Activated CD8-positive, alpha-beta T cell treated with anti-CD3 and anti-CD28 coated beads for 36 hours (primary cell): ENCODE measurements around the gene NR2F1-AS1. TPM values are rescaled to one million over a fixed set of nuclear protein-coding genes. Genes with fewer than 3 reads are reported as not detected.

Source experiments
- ATAC-seq: fragments of 200-7000 bp; cut with Tn5 transposase; one replicate; pipeline ENCODE4 v1.10.0; 2021; ENCODE audit warnings: mild to moderate bottlenecking, moderate library complexity
- CTCF ChIA-PET: fragments of 350-600 bp; sonication (Branson Sonifier 250); formaldehyde crosslinking; loops from one replicate; lab custom pipeline; 2021; ENCODE audit warnings: antibody characterized with exemption; lab: Charles Lee
- POLR2A ChIA-PET: fragments of 350-600 bp; sonication (Branson Sonifier 250); formaldehyde crosslinking; loops from one replicate; lab custom pipeline; 2021; ENCODE audit warnings: antibody characterized with exemption; lab: Charles Lee
- DNase-seq: peaks from one replicate; pipeline ENCODE4 v3.0.0-alpha.2; 2020
- H3K27ac Mint-ChIP-seq: one replicate; pipeline ENCODE4 v1.8.0; 2021; ENCODE audit warnings: mild to moderate bottlenecking, mixed read lengths
- H3K27me3 Mint-ChIP-seq: one replicate; pipeline ENCODE4 v1.8.0; 2021; ENCODE audit warnings: mixed read lengths
- H3K36me3 Mint-ChIP-seq: one replicate; pipeline ENCODE4 v1.8.0; 2021; ENCODE audit warnings: low read depth, mixed read lengths
- H3K4me1 Mint-ChIP-seq: one replicate; pipeline ENCODE4 v1.8.0; 2021; ENCODE audit warnings: low read depth, mixed read lengths
- H3K4me3 Mint-ChIP-seq: one replicate; pipeline ENCODE4 v1.8.0; 2021; ENCODE audit warnings: mild to moderate bottlenecking, moderate library complexity, mixed read lengths
- H3K9me3 Mint-ChIP-seq: one replicate; pipeline ENCODE4 v1.8.0; 2021; ENCODE audit warnings: mixed read lengths
- intact Hi-C: fragments of 100-400 bp; cut with micrococcal nuclease; formaldehyde crosslinking; loops from one replicate; pipeline ENCODE4 v1.10.0; 2022
- total RNA-seq, 2 experiments: library from RNA; stranded (reverse); gene quantifications; one replicate each; pipeline ENCODE4 v1.2.3, GENCODE V29; 2021
- TF ChIP-seq, protein P1 (sequence below): fragments of 200-600 bp; IDR thresholded peaks from one replicate; pipeline ENCODE4 v1.8.0; 2022; ENCODE audit warnings: antibody characterized with exemption, mild to moderate bottlenecking

The NR2F1-AS1 gene
- total RNA-seq, 2 experiments from 2014 or later, result not detected

DNA sequence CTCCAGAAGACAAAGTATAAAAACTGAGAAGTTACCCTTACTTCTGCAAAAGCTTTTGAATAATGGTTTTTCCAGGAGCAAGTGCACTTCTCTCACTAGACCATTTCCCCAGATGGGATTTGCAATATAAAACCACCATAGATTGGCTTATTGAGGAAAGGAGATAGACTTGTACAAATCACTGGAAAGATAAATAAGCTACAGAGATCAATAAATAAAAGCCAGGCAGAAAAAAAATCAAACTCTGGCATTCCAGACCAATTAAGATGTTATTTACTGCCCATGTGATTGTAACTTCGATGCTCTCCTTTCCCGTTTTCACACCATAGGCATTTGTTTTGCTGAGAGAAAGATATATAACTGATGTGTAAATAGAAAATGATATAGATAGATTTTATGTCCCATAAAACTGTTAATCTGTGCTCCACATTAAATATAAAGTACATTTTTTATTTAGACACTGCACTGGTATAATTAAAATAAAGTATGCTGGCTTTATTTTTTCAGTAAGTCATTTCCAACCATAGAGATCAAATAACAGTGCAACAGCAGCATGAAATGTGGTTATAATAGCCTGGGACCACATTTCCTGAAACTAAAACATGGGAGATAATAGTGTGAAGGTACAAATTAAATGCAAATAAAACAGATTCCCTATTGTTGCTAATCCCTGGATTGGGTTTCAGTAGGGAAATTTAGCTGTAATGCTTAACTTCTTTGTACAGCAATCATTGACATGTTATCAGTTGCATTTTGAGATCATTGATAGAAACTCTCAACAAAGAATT, 177.7 kb downstream of the NR2F1-AS1 start:
- no peaks in the 10 kb centered on the region for H3K4me1 Mint-ChIP-seq
- ChIA-PET POLR2A (no interaction called here), CTCF (no interaction called here)
- TF ChIP-seq, protein P1, sequence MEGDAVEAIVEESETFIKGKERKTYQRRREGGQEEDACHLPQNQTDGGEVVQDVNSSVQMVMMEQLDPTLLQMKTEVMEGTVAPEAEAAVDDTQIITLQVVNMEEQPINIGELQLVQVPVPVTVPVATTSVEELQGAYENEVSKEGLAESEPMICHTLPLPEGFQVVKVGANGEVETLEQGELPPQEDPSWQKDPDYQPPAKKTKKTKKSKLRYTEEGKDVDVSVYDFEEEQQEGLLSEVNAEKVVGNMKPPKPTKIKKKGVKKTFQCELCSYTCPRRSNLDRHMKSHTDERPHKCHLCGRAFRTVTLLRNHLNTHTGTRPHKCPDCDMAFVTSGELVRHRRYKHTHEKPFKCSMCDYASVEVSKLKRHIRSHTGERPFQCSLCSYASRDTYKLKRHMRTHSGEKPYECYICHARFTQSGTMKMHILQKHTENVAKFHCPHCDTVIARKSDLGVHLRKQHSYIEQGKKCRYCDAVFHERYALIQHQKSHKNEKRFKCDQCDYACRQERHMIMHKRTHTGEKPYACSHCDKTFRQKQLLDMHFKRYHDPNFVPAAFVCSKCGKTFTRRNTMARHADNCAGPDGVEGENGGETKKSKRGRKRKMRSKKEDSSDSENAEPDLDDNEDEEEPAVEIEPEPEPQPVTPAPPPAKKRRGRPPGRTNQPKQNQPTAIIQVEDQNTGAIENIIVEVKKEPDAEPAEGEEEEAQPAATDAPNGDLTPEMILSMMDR, result no peak
- no peaks in the 10 kb centered on the region for H3K9me3 Mint-ChIP-seq
- ATAC-seq (no peak), DNase-seq (no peak)
- H3K36me3 Mint-ChIP-seq, result no peaks in the 10 kb centered on the region
- no peak overlapping the region for H3K27ac Mint-ChIP-seq
- intact Hi-C loops, result no loop called here
- peaks cover 4% of the 10 kb centered on the region for H3K27me3 Mint-ChIP-seq
- no peak overlapping the region for H3K4me3 Mint-ChIP-seq

DNA sequence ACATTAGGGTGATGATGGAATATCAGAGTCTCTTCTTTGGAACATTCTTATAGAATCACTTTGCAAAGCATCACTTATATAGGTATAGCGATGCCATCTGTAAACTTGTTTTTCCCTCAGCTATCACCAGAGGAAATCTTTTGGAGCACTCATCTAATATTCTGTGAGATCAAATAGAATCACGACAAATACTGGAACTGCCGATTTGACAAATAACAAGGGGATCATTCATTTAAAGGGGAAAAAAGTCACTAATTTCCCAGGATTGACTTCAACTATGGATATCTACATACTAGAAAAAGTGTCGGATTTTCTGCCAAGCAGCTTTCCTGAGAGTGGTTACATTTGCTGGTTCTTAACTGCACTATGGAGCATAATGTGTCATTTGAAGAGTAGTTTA, 178.6 kb downstream of the NR2F1-AS1 start:
- intact Hi-C loops, result no loop called here
- TF ChIP-seq, protein P1, result no peak
- ChIA-PET CTCF (no interaction called here), POLR2A (interaction anchor here (0.8 kb wide), 1 partner anchor 1097 kb away, joined by 5 read pairs; no protein-coding TSS in a partner anchor)
- no peaks in the 10 kb centered on the region for H3K4me1 Mint-ChIP-seq
- H3K27me3 Mint-ChIP-seq, result no peaks in the 10 kb centered on the region
- H3K4me3 Mint-ChIP-seq, result no peak overlapping the region
- no peak for DNase-seq
- no peak overlapping the region for H3K27ac Mint-ChIP-seq
- H3K36me3 Mint-ChIP-seq, result no peaks in the 10 kb centered on the region
- no peak for ATAC-seq
- H3K9me3 Mint-ChIP-seq, result no peaks in the 10 kb centered on the region

DNA sequence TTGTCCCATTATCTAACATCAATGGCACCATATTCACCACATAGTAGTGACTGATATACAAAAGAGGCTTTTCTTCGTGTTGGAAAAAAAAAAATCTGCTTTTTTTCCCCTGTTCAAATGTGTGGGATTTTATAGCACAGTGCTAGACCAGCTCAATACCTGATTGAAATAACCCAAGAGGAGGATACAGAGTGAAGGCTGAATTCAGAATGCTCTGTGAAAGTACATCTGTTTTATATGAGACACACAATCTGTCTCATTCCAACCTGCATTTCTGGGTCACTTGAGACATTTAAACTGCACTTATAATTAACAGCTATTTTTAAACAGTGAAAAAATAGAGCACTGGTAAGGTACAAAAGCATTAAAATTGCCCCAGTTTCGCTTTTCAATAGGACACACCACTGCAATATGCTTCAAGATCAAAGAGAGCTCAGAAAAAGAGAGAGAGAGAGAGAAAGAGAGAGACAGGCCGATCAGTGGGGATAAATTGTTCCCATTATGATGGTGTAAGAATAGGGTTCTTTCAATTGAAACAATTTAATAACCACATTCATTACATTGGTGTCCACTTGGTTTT, 179.3 kb downstream of the NR2F1-AS1 start:
- H3K36me3 Mint-ChIP-seq, result no peaks in the 10 kb centered on the region
- TF ChIP-seq, protein P1, result no peak
- no peaks in the 10 kb centered on the region for H3K27me3 Mint-ChIP-seq
- ChIA-PET CTCF (interaction anchor here (0.6 kb wide), 1 partner anchor 507 kb away, joined by 3 read pairs; no protein-coding TSS in a partner anchor), POLR2A (interaction anchor here (0.8 kb wide), 1 partner anchor 1098 kb away, joined by 5 read pairs; no protein-coding TSS in a partner anchor)
- no peaks in the 10 kb centered on the region for H3K4me1 Mint-ChIP-seq
- intact Hi-C loops, result no loop called here
- ATAC-seq (no peak), DNase-seq (no peak)
- no peak overlapping the region for H3K27ac Mint-ChIP-seq
- H3K9me3 Mint-ChIP-seq, result no peaks in the 10 kb centered on the region
- H3K4me3 Mint-ChIP-seq, result no peak overlapping the region

DNA sequence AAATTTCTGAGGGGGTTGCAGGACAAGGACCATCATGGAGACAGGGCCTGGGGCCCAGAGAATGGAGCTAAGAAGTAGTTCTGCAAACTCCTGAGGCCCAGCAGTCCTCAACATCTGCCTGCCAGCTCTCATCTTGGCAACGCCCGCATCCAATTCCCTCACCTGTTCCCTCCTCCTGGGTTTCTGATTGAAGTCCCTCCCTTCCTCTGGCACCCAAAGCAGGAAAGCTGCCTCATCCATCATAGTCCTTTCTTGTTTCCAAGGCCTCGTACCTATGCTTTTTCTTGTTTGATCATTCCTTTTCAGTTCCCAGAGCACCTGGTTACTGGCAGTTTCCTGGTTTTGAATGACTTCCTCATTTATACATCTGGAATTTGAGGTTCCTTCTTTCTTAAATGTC, 181.3 kb downstream of the NR2F1-AS1 start:
- CTCF ChIA-PET, result no interaction called here
- no peak for DNase-seq
- intact Hi-C loops, result no loop called here
- TF ChIP-seq, protein P1, result no peak
- Mint-ChIP-seq H3K4me1 (no peaks in the 10 kb centered on the region), H3K9me3 (peaks cover 4% of the 10 kb centered on the region), H3K27ac (no peak overlapping the region), H3K36me3 (no peaks in the 10 kb centered on the region), H3K27me3 (peaks cover 3% of the 10 kb centered on the region), H3K4me3 (no peak overlapping the region)
- POLR2A ChIA-PET, result interaction anchor here (0.6 kb wide), 1 partner anchor 1220 kb away, joined by 3 read pairs; no protein-coding TSS in a partner anchor
- no peak for ATAC-seq

DNA sequence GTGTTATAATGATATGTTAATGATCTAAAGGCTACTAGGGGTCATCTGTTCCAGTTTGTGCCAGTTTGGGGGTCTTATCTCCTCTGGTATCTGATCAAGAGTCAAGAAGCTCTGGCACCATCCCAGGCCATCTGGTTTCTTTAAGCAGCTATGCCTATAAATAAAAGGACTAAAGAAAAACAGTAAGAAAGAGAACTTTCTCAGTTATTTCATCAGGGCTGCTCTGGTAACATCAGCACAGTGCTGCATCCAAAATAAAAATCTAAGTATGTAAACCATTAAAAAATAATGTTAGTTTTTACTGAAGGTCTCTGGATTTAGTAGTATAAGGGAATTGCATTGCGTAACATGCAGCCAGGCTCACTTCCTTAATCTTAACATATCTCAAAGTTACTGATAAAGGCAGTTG, 185.0 kb downstream of the NR2F1-AS1 start:
- Mint-ChIP-seq H3K27ac (no peak overlapping the region), H3K36me3 (no peaks in the 10 kb centered on the region), H3K9me3 (peaks cover 5% of the 10 kb centered on the region), H3K4me1 (no peaks in the 10 kb centered on the region), H3K4me3 (no peak overlapping the region), H3K27me3 (peaks cover 3% of the 10 kb centered on the region)
- DNase-seq, result no peak
- ChIA-PET POLR2A (no interaction called here), CTCF (no interaction called here)
- intact Hi-C loops, result no loop called here
- TF ChIP-seq, protein P1, result no peak
- ATAC-seq, result no peak
